ENCODE measurements around the gene FILIP1.

DNA sequence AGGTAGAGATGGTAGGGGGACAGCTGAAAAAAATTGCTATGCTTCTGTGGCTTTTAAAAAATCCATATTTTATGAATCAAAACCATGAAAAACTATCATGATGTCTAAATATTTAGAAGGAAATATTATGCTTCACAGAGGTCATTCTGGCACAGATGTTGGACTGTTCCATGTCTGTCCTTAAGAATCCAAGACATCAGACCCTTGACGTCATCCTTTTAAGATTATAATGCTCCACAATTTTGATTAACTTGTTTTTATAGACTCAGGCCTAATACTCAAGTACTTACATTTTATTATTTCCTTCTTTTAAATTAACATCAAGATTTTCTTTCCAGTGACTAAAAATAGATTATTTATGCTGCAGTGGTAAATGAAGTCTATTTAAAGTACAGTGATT lies 29.7 kb downstream of the FILIP1 start:
- TF ChIP-seq, protein P1, sequence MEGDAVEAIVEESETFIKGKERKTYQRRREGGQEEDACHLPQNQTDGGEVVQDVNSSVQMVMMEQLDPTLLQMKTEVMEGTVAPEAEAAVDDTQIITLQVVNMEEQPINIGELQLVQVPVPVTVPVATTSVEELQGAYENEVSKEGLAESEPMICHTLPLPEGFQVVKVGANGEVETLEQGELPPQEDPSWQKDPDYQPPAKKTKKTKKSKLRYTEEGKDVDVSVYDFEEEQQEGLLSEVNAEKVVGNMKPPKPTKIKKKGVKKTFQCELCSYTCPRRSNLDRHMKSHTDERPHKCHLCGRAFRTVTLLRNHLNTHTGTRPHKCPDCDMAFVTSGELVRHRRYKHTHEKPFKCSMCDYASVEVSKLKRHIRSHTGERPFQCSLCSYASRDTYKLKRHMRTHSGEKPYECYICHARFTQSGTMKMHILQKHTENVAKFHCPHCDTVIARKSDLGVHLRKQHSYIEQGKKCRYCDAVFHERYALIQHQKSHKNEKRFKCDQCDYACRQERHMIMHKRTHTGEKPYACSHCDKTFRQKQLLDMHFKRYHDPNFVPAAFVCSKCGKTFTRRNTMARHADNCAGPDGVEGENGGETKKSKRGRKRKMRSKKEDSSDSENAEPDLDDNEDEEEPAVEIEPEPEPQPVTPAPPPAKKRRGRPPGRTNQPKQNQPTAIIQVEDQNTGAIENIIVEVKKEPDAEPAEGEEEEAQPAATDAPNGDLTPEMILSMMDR (conservative IDR thresholded peaks at IDR 0.05 in 1 of 2, IDR thresholded peaks at IDR 0.05 in 1 of 2; ENCODE audit: low read depth in 1 of 2, low read length in 2 of 2): no peak
- TF ChIP-seq EZH2 (IDR thresholded peaks at IDR 0.05; ENCODE audit: low read length, missing control alignments): no peak

Measured in fibroblast of lung (primary cell).